ENCODE results near the gene SPATA31D3. TPM values are rescaled to one million over a fixed set of nuclear protein-coding genes. Genes with fewer than 3 reads are reported as not detected.

SPATA31D3 gene
- total and polyA plus RNA-seq, 9 donors, result not detected

- Histone ChIP-seq H3K4me1 (ENCODE audit: insufficient read depth) (no peaks in the 10 kb centered on the region), H3K9me3 (no peaks in the 10 kb centered on the region), H3K27ac (no peak overlapping the region), H3K27me3 (no peaks in the 10 kb centered on the region), H3K4me3 (no peak overlapping the region), H3K36me3 (no peaks in the 10 kb centered on the region)
- intact Hi-C loops (cut with DNase I), result no loop called here
- DNase-seq, result no peak
- TF ChIP-seq EP300 (IDR thresholded peaks at IDR 0.05), result no peak
- TF ChIP-seq CTCF (IDR thresholded peaks at IDR 0.05), result no peak
- no peak for TF ChIP-seq POLR2A (IDR thresholded peaks at IDR 0.05)
Observed at GRCh38 chr9:81971727-81972126, 28.4 kb downstream of the SPATA31D3 start.

GRCh38 chr9:81974764-81975163, 31.5 kb downstream of the SPATA31D3 start:
- no peaks in the 10 kb centered on the region for H3K36me3 ChIP-seq
- TF ChIP-seq CTCF (IDR thresholded peaks at IDR 0.05), result no peak
- no peak for TF ChIP-seq POLR2A (IDR thresholded peaks at IDR 0.05)
- TF ChIP-seq EP300 (IDR thresholded peaks at IDR 0.05), result no peak
- no peak for DNase-seq
- H3K27ac ChIP-seq, result no peak overlapping the region
- H3K27me3 ChIP-seq, result no peaks in the 10 kb centered on the region
- no peak overlapping the region for H3K4me3 ChIP-seq
- H3K4me1 ChIP-seq (ENCODE audit: insufficient read depth), result no peaks in the 10 kb centered on the region
- intact Hi-C loops (cut with DNase I), result no loop called here
- WGBS, 3 donors, result 84 to 89% (median 86%) methylated on average over 5 of the region's 5 CpGs
- no peaks in the 10 kb centered on the region for H3K9me3 ChIP-seq

DNA sequence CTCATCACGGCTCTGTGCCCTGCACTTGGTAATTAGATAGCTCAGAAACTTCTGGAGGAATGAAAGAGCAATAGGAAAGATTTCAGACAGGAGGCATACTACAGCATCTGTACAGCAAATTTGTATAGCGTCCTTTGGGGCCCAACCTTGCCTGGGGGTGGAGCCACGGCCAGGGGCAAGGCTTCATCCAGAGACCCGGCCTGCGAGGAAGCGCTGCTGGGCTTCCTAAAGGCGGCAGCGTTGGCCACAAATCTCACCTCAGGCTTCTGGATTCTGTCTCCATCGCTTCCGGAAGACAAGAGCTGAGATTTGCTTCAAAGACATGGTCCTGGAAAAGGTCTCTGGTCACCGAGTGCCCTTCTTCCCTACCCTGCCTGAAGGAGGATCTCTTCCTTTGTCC, 33.1 kb downstream of the SPATA31D3 start:
- Histone ChIP-seq H3K36me3 (no peaks in the 10 kb centered on the region), H3K9me3 (no peaks in the 10 kb centered on the region), H3K4me3 (no peak overlapping the region), H3K27ac (no peak overlapping the region), H3K27me3 (no peaks in the 10 kb centered on the region), H3K4me1 (ENCODE audit: insufficient read depth) (no peaks in the 10 kb centered on the region)
- WGBS, 3 donors, result 90 to 91% (median 91%) methylated on average over 11 of the region's 11 CpGs
- DNase-seq, result no peak
- intact Hi-C loops (cut with DNase I), result no loop called here
- no peak for TF ChIP-seq POLR2A (IDR thresholded peaks at IDR 0.05)
- TF ChIP-seq CTCF (IDR thresholded peaks at IDR 0.05), result no peak
- no peak for TF ChIP-seq EP300 (IDR thresholded peaks at IDR 0.05)

DNA sequence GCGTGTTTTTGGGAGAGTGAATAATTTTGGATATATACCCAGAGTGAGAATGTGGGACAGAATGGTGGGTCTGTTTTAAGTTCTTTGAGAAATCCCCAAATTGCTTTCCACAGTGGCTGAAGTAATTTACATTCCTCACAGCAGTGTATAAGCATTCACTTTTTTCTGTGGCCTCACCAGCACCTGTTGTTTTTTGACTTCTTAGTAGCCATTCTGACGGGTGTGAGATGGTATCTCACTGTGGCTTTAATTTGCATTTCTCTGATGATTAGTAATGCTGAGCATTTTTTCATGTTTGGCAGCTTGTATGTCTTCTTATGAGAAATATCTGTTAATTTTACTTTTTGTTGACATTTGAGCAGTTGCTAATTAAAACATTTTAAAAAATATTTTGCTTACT, 35.9 kb downstream of the SPATA31D3 start:
- no peak for DNase-seq
- Histone ChIP-seq H3K36me3 (no peaks in the 10 kb centered on the region), H3K4me1 (ENCODE audit: insufficient read depth) (no peaks in the 10 kb centered on the region), H3K9me3 (no peaks in the 10 kb centered on the region), H3K27ac (no peak overlapping the region), H3K4me3 (no peak overlapping the region), H3K27me3 (no peaks in the 10 kb centered on the region)
- WGBS, 3 donors, result 44 to 61% (median 49%) methylated on average over 2 of the region's 2 CpGs
- TF ChIP-seq POLR2A (IDR thresholded peaks at IDR 0.05), result no peak
- intact Hi-C loops (cut with DNase I), result no loop called here

- no peak for TF ChIP-seq POLR2A (IDR thresholded peaks at IDR 0.05)
- TF ChIP-seq CTCF (IDR thresholded peaks at IDR 0.05), result no peak
- H3K4me3 ChIP-seq, result no peak overlapping the region
- DNase-seq, result no peak
Observed at GRCh38 chr9:81980568-81980967, 37.3 kb downstream of the SPATA31D3 start.

More at GRCh38 chr9:81980568-81980967, 37.3 kb downstream of the SPATA31D3 start:
- Histone ChIP-seq H3K9me3 (no peaks in the 10 kb centered on the region), H3K4me1 (ENCODE audit: insufficient read depth) (no peaks in the 10 kb centered on the region), H3K36me3 (no peaks in the 10 kb centered on the region), H3K27ac (no peak overlapping the region), H3K27me3 (no peaks in the 10 kb centered on the region)
- intact Hi-C loops (cut with DNase I), result no loop called here

Measured in ovary (tissue), 9 donors.